GM18499 (cell line): ENCODE measurements around the gene CD82.
A peak's percentile ranks its signal among the peaks of the same experiment; 100 is the strongest.

Experiments
- ATAC-seq: cut with Tn5 transposase; IDR thresholded peaks from one replicate; pipeline ENCODE4 v1.9.1; 2021; ENCODE audit warnings: moderate number of reproducible peaks; ENCODE audit not compliant: insufficient read depth, unreplicated experiment

The CD82 gene

GRCh38 chr11:44597358-44598012, 32.0 kb downstream of the CD82 start:
- ATAC-seq, result no peak

- ATAC-seq, result no peak
Measured at GRCh38 chr11:44598831-44599230, 33.4 kb downstream of the CD82 start.

- no peak for ATAC-seq
Measured at GRCh38 chr11:44600261-44600660, 34.8 kb downstream of the CD82 start.

- ATAC-seq, result no peak
Measured at GRCh38 chr11:44600839-44601383, 35.4 kb downstream of the CD82 start.

- no peak for ATAC-seq
Measured at GRCh38 chr11:44601471-44602370, 36.3 kb downstream of the CD82 start.

- no peak for ATAC-seq
Measured at GRCh38 chr11:44602891-44603310, 37.4 kb downstream of the CD82 start.

GRCh38 chr11:44604171-44604581, 38.7 kb downstream of the CD82 start:
- no peak for ATAC-seq

GRCh38 chr11:44605068-44605708, 39.7 kb downstream of the CD82 start:
- no peak for ATAC-seq

- no peak for ATAC-seq
Measured at GRCh38 chr11:44605965-44606364, 40.5 kb downstream of the CD82 start.

- ATAC-seq, result no peak
Measured at GRCh38 chr11:44606472-44606871, 41.0 kb downstream of the CD82 start.

- ATAC-seq, result no peak
Measured at GRCh38 chr11:44607319-44607962, 42.0 kb downstream of the CD82 start.

GRCh38 chr11:44607987-44608386, 42.5 kb downstream of the CD82 start:
- ATAC-seq, result no peak

- no peak for ATAC-seq
Measured at GRCh38 chr11:44608651-44608990, 43.2 kb downstream of the CD82 start.

- peak; percentile 29 for ATAC-seq
Measured at GRCh38 chr11:44608991-44609782, 43.7 kb downstream of the CD82 start.

GRCh38 chr11:44609783-44610155, 44.3 kb downstream of the CD82 start:
- no peak for ATAC-seq

- ATAC-seq, result no peak
Measured at GRCh38 chr11:44610186-44610955, 44.9 kb downstream of the CD82 start.

GRCh38 chr11:44611088-44611487, 45.6 kb downstream of the CD82 start:
- ATAC-seq, result no peak

GRCh38 chr11:44611687-44612434, 46.4 kb downstream of the CD82 start:
- ATAC-seq, result no peak
